Lower lobe of right lung (tissue), 2 donors: ENCODE results near the gene ZNF92. TPM values are rescaled to one million over a fixed set of nuclear protein-coding genes. Genes with fewer than 3 reads are reported as not detected.

Source experiments
- ATAC-seq, 2 donors: fragments of 200-7000 bp; cut with Tn5 transposase; one replicate each; pipeline ENCODE4 v1.9.1; 2020 to 2022; ENCODE audit warnings: mild to moderate bottlenecking in 2 of 2, moderate library complexity in 2 of 2
- DNase-seq: peaks from one replicate; pipeline ENCODE4 v3.0.0-alpha.2; 2020
- H3K27ac ChIP-seq: fragments of 200-600 bp; one replicate; pipeline ENCODE4 v1.8.0; 2022
- H3K27me3 ChIP-seq: fragments of 200-600 bp; one replicate; pipeline ENCODE4 v1.8.0; 2022; ENCODE audit warnings: low read depth
- H3K36me3 ChIP-seq: fragments of 200-600 bp; one replicate; pipeline ENCODE4 v1.8.0; 2022; ENCODE audit warnings: mild to moderate bottlenecking
- H3K4me1 ChIP-seq: fragments of 200-600 bp; one replicate; pipeline ENCODE4 v1.8.0; 2022
- H3K4me3 ChIP-seq: fragments of 200-600 bp; one replicate; pipeline ENCODE4 v1.8.0; 2022; ENCODE audit warnings: mild to moderate bottlenecking
- H3K9me3 ChIP-seq: fragments of 200-600 bp; one replicate; pipeline ENCODE4 v1.8.0; 2022
- CTCF ChIP-seq: fragments of 200-600 bp; IDR thresholded peaks from one replicate; pipeline ENCODE4 v1.8.0; 2022; ENCODE audit warnings: antibody characterized with exemption, mild to moderate bottlenecking
- intact Hi-C: fragments of 100-400 bp; cut with DNase I; formaldehyde crosslinking; loops from one replicate; pipeline ENCODE4 v1.11.0; 2022
- total RNA-seq: library from RNA; stranded (reverse); fragmentation: NEBNext Ultra II Directional; extraction: Animal tissue kit (Norgen Biotek cat#: 25700); gene quantifications from one replicate; pipeline ENCODE4 v1.2.1, GENCODE V29; 2021
- donor health status: DM: no; HTN: yes; CAD: no; lungs with severe emphysema.

Gene ZNF92
- total RNA-seq, 1 donor from 2014 or later, result 7.9 TPM

DNA sequence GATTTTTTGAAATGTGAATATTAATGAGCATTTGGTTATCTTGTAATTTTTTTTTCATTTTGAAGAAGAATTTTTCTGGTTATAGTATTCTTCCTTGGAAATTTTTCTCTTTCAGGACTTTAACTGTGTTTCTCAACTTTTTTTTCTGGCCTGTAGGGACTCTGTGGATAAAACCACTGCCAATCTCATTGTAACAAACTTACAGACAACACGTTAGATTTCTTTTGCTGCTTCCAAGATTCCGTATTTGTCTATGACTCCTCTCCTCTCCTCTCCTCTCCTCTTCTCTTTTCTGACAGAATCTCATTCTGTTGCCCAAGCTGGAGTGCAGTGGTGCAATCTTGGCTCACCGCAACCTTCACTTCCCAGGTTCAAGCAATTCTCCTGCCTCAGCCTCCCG, 19.4 kb upstream of the ZNF92 start:
- TF ChIP-seq CTCF, result no peak
- H3K4me3 ChIP-seq, result no peak overlapping the region
- intact Hi-C loops, result no loop called here
- H3K4me1 ChIP-seq, result no peaks in the 10 kb centered on the region
- no peak for DNase-seq
- no peaks in the 10 kb centered on the region for H3K9me3 ChIP-seq
- no peak for ATAC-seq
- no peaks in the 10 kb centered on the region for H3K27me3 ChIP-seq
- H3K27ac ChIP-seq, result no peak overlapping the region
- no peaks in the 10 kb centered on the region for H3K36me3 ChIP-seq

GRCh38 chr7:65369843-65370242, 3.8 kb upstream of the ZNF92 start:
- H3K4me3 ChIP-seq, result no peak overlapping the region
- no peak overlapping the region for H3K27ac ChIP-seq
- intact Hi-C loops, result no loop called here
- DNase-seq, result no peak
- H3K4me1 ChIP-seq, result peaks cover 9% of the 10 kb centered on the region
- ATAC-seq, result no peak
- H3K9me3 ChIP-seq, result no peaks in the 10 kb centered on the region
- H3K27me3 ChIP-seq, result no peaks in the 10 kb centered on the region
- H3K36me3 ChIP-seq, result no peaks in the 10 kb centered on the region
- TF ChIP-seq CTCF, result no peak

GRCh38 chr7:65371468-65371867, 2.2 kb upstream of the ZNF92 start:
- no peaks in the 10 kb centered on the region for H3K27me3 ChIP-seq
- no peaks in the 10 kb centered on the region for H3K9me3 ChIP-seq
- H3K36me3 ChIP-seq, result no peaks in the 10 kb centered on the region
- ATAC-seq (no peak), DNase-seq (no peak)
- intact Hi-C loops, result no loop called here
- peaks cover 18% of the 10 kb centered on the region for H3K4me1 ChIP-seq
- no peak overlapping the region for H3K4me3 ChIP-seq
- TF ChIP-seq CTCF, result no peak
- H3K27ac ChIP-seq, result no peak overlapping the region

GRCh38 chr7:65379318-65379717, 5.7 kb downstream of the ZNF92 start:
- Histone ChIP-seq H3K9me3 (no peaks in the 10 kb centered on the region), H3K4me3 (no peak overlapping the region), H3K4me1 (peaks cover 14% of the 10 kb centered on the region), H3K27me3 (no peaks in the 10 kb centered on the region), H3K27ac (no peak overlapping the region), H3K36me3 (peaks cover 9% of the 10 kb centered on the region)
- no peak for ATAC-seq
- no peak for TF ChIP-seq CTCF
- intact Hi-C loops, result no loop called here
- DNase-seq, result no peak

DNA sequence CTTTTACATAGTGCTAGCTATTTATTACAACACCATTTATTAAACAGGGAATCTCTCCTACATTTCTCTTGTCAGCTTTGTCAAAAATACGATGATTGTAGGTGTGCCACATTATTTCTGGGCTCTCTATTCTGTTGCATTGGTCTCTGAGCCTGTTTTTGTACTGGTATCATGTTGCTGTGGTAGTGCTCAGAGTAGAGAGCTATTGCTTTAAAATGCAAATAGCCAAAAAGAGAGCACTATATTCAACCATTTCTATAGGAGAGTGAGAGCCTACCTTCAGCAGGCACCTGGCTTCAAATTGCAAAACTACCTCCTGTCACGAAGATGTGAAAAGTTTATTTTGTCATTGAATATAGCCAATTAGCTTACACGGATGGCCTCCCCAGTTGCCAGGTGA, 8.1 kb downstream of the ZNF92 start:
- Histone ChIP-seq H3K9me3 (no peaks in the 10 kb centered on the region), H3K4me1 (no peaks in the 10 kb centered on the region), H3K27me3 (no peaks in the 10 kb centered on the region), H3K4me3 (no peak overlapping the region), H3K36me3 (peaks cover 9% of the 10 kb centered on the region), H3K27ac (no peak overlapping the region)
- intact Hi-C loops, result no loop called here
- no peak for DNase-seq
- TF ChIP-seq CTCF, result no peak
- no peak for ATAC-seq

DNA sequence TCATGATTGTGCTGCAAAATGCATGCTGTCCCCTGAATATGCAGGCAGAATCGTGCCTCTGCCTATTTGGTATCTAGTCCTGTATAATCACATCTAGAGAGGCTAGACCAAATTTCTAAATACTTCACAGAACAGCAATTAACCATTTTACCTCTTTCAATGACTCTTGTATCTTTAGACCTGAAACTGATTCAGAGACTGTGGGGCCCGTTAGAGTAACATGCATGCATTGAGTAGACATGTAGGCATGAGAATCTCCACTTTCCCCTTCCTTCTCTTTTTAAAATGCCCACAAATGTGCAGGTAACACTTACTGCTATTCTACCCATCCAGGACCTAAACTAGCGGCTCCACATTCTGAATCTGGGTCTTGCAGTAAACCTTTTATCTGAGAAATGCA, 8.8 kb downstream of the ZNF92 start:
- no peak for DNase-seq

More for the DNA sequence above, 8.8 kb downstream of the ZNF92 start:
- Histone ChIP-seq H3K9me3 (no peaks in the 10 kb centered on the region), H3K4me3 (no peak overlapping the region), H3K27me3 (no peaks in the 10 kb centered on the region), H3K4me1 (no peaks in the 10 kb centered on the region), H3K36me3 (peaks cover 9% of the 10 kb centered on the region), H3K27ac (no peak overlapping the region)
- intact Hi-C loops, result no loop called here
- no peak for ATAC-seq
- no peak for TF ChIP-seq CTCF
